ENCODE results near the gene ELMO3. TPM values are rescaled to one million over a fixed set of nuclear protein-coding genes. Genes with fewer than 3 reads are reported as not detected.

The ELMO3 gene
- total and polyA plus RNA-seq, 4 donors = 1.7 to 3.8 (median 3.1) TPM

DNA sequence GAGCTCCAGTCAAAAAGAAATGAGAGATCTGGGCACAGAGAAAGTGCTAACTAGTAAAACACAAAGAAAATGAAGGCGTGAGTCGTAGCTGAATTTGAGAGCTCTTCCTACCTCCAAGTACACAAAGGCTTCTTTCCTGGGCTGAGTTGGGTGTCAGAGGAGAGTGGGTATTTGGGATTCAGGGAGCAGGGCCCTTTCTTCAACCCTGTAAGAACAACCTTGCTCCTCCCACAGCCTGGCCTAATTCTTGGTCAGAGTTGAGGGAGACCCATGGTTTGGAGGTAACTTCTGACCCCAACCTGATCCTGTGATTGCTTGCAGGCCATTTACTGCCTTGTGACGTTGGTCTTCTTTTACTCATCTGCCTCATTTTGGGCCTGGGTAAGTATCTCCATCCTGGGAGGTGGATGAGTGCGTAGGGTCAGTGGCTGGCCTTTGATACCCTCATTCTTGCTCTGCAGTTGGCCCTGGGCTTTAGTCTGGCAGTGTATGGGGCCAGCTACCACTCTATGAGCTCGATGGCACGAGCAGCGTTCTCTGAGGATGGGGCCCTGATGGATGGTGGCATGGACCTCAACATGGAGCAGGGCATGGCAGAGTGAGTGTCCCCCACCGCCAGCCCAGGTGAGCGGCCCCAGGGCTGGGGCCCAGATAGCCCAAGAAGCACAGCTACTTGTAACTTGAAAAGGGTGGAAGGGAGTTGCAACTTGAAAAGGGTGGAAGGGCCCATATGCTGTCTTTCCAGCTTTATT lies 29.3 kb downstream of the ELMO3 start:
- peaks cover 2 to 47% (median 30%) of the 10 kb centered on the region in 4 donors for H3K4me1 ChIP-seq (ENCODE audit: control insufficient read depth in 4 of 4, insufficient read depth in 4 of 4, low read length in 3 of 4)
- no peaks in the 10 kb centered on the region for H3K27me3 ChIP-seq (ENCODE audit: control insufficient read depth in 4 of 4, insufficient read depth in 4 of 4, low read length in 3 of 4)
- DNase-seq (ENCODE audit: low spot score) = no peak
- peaks cover 7 to 19% (median 17%) of the 10 kb centered on the region in 4 donors for H3K36me3 ChIP-seq (ENCODE audit: control insufficient read depth in 4 of 4, insufficient read depth in 3 of 4, low read depth in 1 of 4, low read length in 3 of 4)
- H3K4me3 ChIP-seq (ENCODE audit: low read depth in 1 of 3, low read length in 3 of 3) = peak overlapping the region in 1 of 3 donors; percentile 98
- H3K27ac ChIP-seq (ENCODE audit: low read depth in 1 of 2, low read length in 2 of 2) = no peak overlapping the region
- H3K9me3 ChIP-seq (ENCODE audit: control insufficient read depth in 4 of 4, low read length in 3 of 4) = no peaks in the 10 kb centered on the region
- WGBS = 93% methylated on average over 9 of the region's 9 CpGs
- no peak overlapping the region for H3K9ac ChIP-seq (ENCODE audit: low read depth in 1 of 2, low read length in 2 of 2)
- TF ChIP-seq, protein P1, sequence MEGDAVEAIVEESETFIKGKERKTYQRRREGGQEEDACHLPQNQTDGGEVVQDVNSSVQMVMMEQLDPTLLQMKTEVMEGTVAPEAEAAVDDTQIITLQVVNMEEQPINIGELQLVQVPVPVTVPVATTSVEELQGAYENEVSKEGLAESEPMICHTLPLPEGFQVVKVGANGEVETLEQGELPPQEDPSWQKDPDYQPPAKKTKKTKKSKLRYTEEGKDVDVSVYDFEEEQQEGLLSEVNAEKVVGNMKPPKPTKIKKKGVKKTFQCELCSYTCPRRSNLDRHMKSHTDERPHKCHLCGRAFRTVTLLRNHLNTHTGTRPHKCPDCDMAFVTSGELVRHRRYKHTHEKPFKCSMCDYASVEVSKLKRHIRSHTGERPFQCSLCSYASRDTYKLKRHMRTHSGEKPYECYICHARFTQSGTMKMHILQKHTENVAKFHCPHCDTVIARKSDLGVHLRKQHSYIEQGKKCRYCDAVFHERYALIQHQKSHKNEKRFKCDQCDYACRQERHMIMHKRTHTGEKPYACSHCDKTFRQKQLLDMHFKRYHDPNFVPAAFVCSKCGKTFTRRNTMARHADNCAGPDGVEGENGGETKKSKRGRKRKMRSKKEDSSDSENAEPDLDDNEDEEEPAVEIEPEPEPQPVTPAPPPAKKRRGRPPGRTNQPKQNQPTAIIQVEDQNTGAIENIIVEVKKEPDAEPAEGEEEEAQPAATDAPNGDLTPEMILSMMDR (IDR thresholded peaks at IDR 0.05; ENCODE audit: low read depth, low read length, missing input control) = no peak
- TF ChIP-seq HNF4A (conservative IDR thresholded peaks at IDR 0.05) (no peak), SP1 (IDR thresholded peaks at IDR 0.05) (no peak), GABPA (IDR thresholded peaks at IDR 0.05 in 1 of 2, conservative IDR thresholded peaks at IDR 0.05 in 1 of 2) (no peak), RXRA (IDR thresholded peaks at IDR 0.05) (no peak), EGR1 (IDR thresholded peaks at IDR 0.05; ENCODE audit: low read depth in 2 of 2) (no peak), TAF1 (conservative IDR thresholded peaks at IDR 0.05) (no peak), FOXA1 (IDR thresholded peaks at IDR 0.05) (no peak)
- TF ChIP-seq, protein P2, sequence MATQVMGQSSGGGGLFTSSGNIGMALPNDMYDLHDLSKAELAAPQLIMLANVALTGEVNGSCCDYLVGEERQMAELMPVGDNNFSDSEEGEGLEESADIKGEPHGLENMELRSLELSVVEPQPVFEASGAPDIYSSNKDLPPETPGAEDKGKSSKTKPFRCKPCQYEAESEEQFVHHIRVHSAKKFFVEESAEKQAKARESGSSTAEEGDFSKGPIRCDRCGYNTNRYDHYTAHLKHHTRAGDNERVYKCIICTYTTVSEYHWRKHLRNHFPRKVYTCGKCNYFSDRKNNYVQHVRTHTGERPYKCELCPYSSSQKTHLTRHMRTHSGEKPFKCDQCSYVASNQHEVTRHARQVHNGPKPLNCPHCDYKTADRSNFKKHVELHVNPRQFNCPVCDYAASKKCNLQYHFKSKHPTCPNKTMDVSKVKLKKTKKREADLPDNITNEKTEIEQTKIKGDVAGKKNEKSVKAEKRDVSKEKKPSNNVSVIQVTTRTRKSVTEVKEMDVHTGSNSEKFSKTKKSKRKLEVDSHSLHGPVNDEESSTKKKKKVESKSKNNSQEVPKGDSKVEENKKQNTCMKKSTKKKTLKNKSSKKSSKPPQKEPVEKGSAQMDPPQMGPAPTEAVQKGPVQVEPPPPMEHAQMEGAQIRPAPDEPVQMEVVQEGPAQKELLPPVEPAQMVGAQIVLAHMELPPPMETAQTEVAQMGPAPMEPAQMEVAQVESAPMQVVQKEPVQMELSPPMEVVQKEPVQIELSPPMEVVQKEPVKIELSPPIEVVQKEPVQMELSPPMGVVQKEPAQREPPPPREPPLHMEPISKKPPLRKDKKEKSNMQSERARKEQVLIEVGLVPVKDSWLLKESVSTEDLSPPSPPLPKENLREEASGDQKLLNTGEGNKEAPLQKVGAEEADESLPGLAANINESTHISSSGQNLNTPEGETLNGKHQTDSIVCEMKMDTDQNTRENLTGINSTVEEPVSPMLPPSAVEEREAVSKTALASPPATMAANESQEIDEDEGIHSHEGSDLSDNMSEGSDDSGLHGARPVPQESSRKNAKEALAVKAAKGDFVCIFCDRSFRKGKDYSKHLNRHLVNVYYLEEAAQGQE (IDR thresholded peaks at IDR 0.05) = no peak
- TF ChIP-seq, protein P3, sequence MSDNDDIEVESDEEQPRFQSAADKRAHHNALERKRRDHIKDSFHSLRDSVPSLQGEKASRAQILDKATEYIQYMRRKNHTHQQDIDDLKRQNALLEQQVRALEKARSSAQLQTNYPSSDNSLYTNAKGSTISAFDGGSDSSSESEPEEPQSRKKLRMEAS (IDR thresholded peaks at IDR 0.05) = no peak
- TF ChIP-seq, protein P4, sequence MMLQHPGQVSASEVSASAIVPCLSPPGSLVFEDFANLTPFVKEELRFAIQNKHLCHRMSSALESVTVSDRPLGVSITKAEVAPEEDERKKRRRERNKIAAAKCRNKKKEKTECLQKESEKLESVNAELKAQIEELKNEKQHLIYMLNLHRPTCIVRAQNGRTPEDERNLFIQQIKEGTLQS (IDR thresholded peaks at IDR 0.05) = no peak

DNA sequence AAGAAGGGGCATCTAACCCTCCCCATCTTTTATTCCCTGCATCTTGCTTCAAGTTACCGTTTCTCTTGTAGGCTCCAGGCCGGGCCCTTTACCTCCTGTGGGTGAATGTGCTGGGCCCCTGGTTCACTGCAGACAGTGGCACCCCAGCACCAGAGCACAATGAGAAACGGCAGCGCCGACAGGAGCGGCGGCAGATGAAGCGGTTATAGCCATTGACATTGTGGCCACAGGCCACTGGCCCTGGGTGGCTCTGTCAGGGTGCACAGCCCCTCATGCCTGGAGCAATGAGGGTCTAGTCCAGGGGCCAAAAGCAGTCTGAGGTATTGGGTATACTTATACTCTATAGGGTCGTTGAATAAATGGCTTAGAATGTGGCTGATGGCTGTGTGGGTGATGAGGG lies 30.0 kb downstream of the ELMO3 start:
- H3K4me3 ChIP-seq (ENCODE audit: low read depth in 1 of 3, low read length in 3 of 3) = no peak overlapping the region
- peaks cover 7 to 19% (median 17%) of the 10 kb centered on the region in 4 donors for H3K36me3 ChIP-seq (ENCODE audit: control insufficient read depth in 4 of 4, insufficient read depth in 3 of 4, low read depth in 1 of 4, low read length in 3 of 4)
- H3K9me3 ChIP-seq (ENCODE audit: control insufficient read depth in 4 of 4, low read length in 3 of 4) = no peaks in the 10 kb centered on the region
- 91% methylated on average over 9 of the region's 9 CpGs for WGBS
- peaks cover 2 to 42% (median 25%) of the 10 kb centered on the region in 4 donors for H3K4me1 ChIP-seq (ENCODE audit: control insufficient read depth in 4 of 4, insufficient read depth in 4 of 4, low read length in 3 of 4)
- no peak overlapping the region for H3K9ac ChIP-seq (ENCODE audit: low read depth in 1 of 2, low read length in 2 of 2)
- no peaks in the 10 kb centered on the region for H3K27me3 ChIP-seq (ENCODE audit: control insufficient read depth in 4 of 4, insufficient read depth in 4 of 4, low read length in 3 of 4)
- no peak for DNase-seq (ENCODE audit: low spot score)
- H3K27ac ChIP-seq (ENCODE audit: low read depth in 1 of 2, low read length in 2 of 2) = no peak overlapping the region
- TF ChIP-seq EGR1 (IDR thresholded peaks at IDR 0.05; ENCODE audit: low read depth in 2 of 2) (no peak), HNF4G (IDR thresholded peaks at IDR 0.05) (no peak), YY1 (IDR thresholded peaks at IDR 0.05) (no peak), FOXA2 (IDR thresholded peaks at IDR 0.05) (no peak), TAF1 (conservative IDR thresholded peaks at IDR 0.05) (no peak), FOXA1 (IDR thresholded peaks at IDR 0.05) (no peak), NR2F2 (IDR thresholded peaks at IDR 0.05) (no peak), JUND (IDR thresholded peaks at IDR 0.05) (no peak), GABPA (IDR thresholded peaks at IDR 0.05 in 1 of 2, conservative IDR thresholded peaks at IDR 0.05 in 1 of 2) (no peak), RXRA (IDR thresholded peaks at IDR 0.05) (no peak), RAD21 (IDR thresholded peaks at IDR 0.05) (no peak), HNF4A (conservative IDR thresholded peaks at IDR 0.05) (no peak)
- TF ChIP-seq, protein P5, sequence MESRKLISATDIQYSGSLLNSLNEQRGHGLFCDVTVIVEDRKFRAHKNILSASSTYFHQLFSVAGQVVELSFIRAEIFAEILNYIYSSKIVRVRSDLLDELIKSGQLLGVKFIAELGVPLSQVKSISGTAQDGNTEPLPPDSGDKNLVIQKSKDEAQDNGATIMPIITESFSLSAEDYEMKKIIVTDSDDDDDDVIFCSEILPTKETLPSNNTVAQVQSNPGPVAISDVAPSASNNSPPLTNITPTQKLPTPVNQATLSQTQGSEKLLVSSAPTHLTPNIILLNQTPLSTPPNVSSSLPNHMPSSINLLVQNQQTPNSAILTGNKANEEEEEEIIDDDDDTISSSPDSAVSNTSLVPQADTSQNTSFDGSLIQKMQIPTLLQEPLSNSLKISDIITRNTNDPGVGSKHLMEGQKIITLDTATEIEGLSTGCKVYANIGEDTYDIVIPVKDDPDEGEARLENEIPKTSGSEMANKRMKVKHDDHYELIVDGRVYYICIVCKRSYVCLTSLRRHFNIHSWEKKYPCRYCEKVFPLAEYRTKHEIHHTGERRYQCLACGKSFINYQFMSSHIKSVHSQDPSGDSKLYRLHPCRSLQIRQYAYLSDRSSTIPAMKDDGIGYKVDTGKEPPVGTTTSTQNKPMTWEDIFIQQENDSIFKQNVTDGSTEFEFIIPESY (IDR thresholded peaks at IDR 0.05) = no peak
- TF ChIP-seq, protein P2 (IDR thresholded peaks at IDR 0.05) = no peak
- TF ChIP-seq, protein P4 (IDR thresholded peaks at IDR 0.05) = no peak
